ENCODE measurements around the gene HOXA10. TPM values are rescaled to one million over a fixed set of nuclear protein-coding genes. Genes with fewer than 3 reads are reported as not detected.

Gene HOXA10
- total RNA-seq, 1 donor from 2014 or later: 4.9 TPM

DNA sequence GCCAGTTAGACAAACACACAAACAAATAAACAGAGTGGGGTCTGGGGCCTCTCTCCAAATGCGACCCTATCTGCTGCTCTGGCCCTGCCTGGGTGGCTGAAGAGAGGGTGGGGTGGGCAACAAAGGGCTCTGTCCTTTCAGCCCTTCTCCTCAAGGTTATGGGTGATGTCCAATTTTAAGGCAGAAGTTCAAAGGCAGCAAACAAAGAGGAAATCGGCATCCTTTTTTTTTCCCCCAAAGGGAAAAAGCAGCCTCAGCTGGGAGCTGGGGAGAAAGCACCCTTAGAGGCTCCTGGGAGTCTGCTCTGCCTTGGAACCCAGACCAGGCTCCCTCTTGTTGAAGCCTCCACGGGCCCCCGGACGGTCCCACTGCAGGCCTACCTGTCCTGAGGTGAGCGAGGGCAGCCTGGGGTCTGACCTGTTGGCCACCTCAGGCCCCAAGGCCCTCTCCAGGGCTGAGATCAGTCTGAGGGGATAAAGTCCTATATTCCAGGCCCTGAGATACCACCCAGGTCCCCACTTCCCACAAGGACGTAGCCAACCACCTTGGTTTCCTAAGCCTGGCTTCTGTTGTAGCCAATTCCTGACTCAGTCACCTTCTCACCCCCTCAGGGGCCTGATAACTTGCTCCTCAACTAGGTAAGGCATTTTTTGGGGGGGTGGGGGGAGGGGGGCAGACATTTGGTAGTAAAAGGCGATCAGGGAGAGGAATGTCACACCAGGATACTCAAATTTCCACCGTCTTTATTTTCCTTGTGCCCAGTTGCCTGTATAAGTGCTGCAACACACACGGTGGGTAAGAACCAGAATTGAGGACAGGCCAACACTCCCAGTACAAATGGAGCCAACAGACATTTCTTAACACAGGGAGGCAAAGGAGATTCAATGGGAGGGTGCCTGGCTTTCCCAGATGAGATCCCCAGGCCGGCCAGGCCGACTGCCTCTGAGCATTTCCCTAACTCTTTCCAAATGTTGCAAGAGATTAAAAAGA is 6.6 kb upstream of the HOXA10 start:
- Mint-ChIP-seq H3K4me1 (ENCODE audit: unreplicated experiment) (peaks cover 11% of the 10 kb centered on the region), H3K4me3 (peak overlapping the region; percentile 52), H3K9me3 (no peaks in the 10 kb centered on the region), H3K27ac (no peak overlapping the region), H3K27me3 (peaks cover 99% of the 10 kb centered on the region), H3K36me3 (no peaks in the 10 kb centered on the region)
- DNase-seq (ENCODE audit: extremely low spot score, unreplicated experiment): no peak
- TF ChIP-seq, protein P1, sequence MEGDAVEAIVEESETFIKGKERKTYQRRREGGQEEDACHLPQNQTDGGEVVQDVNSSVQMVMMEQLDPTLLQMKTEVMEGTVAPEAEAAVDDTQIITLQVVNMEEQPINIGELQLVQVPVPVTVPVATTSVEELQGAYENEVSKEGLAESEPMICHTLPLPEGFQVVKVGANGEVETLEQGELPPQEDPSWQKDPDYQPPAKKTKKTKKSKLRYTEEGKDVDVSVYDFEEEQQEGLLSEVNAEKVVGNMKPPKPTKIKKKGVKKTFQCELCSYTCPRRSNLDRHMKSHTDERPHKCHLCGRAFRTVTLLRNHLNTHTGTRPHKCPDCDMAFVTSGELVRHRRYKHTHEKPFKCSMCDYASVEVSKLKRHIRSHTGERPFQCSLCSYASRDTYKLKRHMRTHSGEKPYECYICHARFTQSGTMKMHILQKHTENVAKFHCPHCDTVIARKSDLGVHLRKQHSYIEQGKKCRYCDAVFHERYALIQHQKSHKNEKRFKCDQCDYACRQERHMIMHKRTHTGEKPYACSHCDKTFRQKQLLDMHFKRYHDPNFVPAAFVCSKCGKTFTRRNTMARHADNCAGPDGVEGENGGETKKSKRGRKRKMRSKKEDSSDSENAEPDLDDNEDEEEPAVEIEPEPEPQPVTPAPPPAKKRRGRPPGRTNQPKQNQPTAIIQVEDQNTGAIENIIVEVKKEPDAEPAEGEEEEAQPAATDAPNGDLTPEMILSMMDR (conservative IDR thresholded peaks at IDR 0.05): no peak

DNA sequence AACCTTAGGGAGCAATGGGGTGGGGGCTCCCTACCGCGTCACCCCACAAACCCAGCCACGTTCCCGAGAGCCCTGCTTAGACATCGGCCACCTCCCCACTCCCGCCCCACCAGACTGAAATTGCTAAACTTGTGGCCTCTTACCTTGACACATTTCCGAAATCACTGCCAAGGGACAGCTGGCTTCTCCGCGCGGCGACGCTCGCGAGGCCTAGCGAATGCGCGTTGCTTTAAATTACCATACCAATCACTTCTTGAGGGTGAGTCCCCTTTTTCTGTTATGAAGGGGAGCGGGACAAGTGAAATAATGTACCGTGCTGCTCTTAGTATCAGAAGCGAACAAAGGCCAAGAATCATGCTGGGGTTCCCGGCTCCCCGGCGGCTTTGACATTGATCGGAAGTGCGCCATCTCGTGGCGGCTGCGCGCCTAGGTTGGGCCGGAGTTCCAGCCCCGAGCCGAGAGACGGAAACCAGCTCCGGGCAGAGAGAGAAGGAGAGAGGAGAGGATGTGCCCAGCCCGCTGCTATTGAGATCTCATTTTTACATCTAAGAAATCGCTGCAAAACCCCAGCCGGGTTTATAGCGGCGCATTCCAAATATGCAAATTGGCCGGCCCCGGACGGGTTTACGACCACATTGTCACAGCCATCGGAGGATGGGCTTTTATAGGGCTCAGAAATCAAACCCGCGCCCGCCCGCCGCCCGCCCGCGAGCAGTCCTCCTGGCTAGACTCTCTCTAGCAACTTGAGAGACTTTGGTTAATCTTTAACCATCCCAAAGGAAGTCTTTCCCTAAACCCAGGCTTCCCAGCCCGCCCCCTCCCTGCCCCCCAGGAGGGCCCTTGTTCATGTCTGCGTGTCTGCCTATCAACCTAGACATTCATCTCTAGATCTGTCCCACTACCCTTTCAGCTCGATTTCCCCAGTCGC is 5.6 kb upstream of the HOXA10 start:
- no peaks in the 10 kb centered on the region for H3K36me3 Mint-ChIP-seq
- no peaks in the 10 kb centered on the region for H3K9me3 Mint-ChIP-seq
- peaks cover 10% of the 10 kb centered on the region for H3K4me1 Mint-ChIP-seq (ENCODE audit: unreplicated experiment)
- no peak for DNase-seq (ENCODE audit: extremely low spot score, unreplicated experiment)
- peak overlapping the region; percentile 48 for H3K27ac Mint-ChIP-seq
- H3K4me3 Mint-ChIP-seq: peak overlapping the region; percentile 82
- TF ChIP-seq, protein P1 (conservative IDR thresholded peaks at IDR 0.05): peak; percentile 97
- peaks cover 99% of the 10 kb centered on the region for H3K27me3 Mint-ChIP-seq

DNA sequence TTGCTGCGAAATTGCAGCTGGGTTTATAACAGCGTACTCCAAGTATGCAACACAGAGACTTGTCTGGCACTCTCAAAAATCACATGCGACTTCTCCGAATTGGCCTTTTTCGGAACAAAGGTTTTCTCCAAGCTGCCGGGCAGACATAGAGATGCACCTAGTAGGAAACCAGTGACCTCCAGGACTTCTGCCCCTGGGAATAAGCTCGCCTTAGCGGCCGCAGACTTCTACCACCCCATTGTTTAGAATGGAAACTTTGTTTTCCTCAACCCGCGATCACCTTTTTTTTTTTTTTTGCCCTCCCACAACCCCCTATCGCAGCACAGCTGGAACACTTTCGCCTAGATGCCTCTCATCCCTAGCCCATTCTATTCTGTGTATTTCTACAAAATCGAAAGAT is 4.9 kb upstream of the HOXA10 start:
- no peaks in the 10 kb centered on the region for H3K36me3 Mint-ChIP-seq

DNA sequence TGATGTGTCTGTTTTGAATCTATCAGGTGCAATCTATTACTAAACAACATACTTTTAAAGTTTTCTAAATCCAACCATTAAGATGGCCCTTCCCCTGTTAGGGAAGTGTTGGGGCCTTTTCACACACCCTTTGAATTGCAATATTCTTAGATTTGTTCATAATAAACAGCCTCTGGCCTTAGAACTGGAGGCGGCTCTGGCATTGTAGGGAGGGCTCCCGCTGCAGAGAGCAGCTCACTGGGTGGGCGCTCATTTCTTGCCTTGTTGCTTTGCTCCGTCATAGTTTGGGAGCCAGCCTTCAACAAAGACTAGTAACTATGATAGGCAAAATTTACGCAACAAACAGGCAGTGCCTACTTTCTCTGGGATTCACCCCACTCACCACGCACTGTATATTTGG is 4.2 kb upstream of the HOXA10 start:
- Mint-ChIP-seq H3K27me3 (peaks cover 93% of the 10 kb centered on the region), H3K4me3 (no peak overlapping the region), H3K4me1 (ENCODE audit: unreplicated experiment) (peaks cover 10% of the 10 kb centered on the region), H3K27ac (no peak overlapping the region), H3K36me3 (no peaks in the 10 kb centered on the region), H3K9me3 (no peaks in the 10 kb centered on the region)
- DNase-seq (ENCODE audit: extremely low spot score, unreplicated experiment): no peak
- TF ChIP-seq, protein P1 (conservative IDR thresholded peaks at IDR 0.05): no peak

More for the DNA sequence above, 4.9 kb upstream of the HOXA10 start:
- H3K27me3 Mint-ChIP-seq: peaks cover 99% of the 10 kb centered on the region
- peak overlapping the region; percentile 48 for H3K27ac Mint-ChIP-seq
- H3K9me3 Mint-ChIP-seq: no peaks in the 10 kb centered on the region
- peaks cover 10% of the 10 kb centered on the region for H3K4me1 Mint-ChIP-seq (ENCODE audit: unreplicated experiment)
- H3K4me3 Mint-ChIP-seq: peak overlapping the region; percentile 82
- TF ChIP-seq, protein P1 (conservative IDR thresholded peaks at IDR 0.05): no peak
- no peak for DNase-seq (ENCODE audit: extremely low spot score, unreplicated experiment)

DNA sequence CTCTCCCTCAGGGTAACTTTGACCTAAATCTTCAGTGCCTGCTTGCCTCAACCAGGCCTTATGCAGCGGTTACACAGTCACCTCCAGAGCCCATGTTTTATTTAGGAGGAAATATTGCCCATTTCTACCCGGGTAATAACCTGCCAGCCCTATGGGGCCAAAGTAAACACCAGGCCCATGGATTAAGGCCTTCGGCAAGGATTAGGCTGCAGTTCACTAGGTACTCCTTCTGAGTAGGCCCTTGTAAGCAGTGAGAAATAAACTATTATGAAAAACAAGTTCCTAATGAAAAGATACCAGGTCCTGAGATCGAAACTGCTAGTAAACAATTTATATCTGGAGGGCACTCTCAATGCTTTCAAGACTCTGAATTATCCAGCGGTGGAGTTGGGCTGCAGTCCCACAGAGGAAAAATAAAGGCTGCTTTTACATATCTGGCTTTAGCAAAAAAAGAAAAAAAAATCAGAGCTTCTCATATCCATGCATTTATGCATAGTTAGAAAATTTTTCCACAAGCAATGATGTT is 3.7 kb upstream of the HOXA10 start:
- Mint-ChIP-seq H3K4me3 (peak overlapping the region; percentile 17), H3K9me3 (no peaks in the 10 kb centered on the region), H3K27ac (peak overlapping the region; percentile 15), H3K27me3 (peaks cover 91% of the 10 kb centered on the region), H3K36me3 (no peaks in the 10 kb centered on the region), H3K4me1 (ENCODE audit: unreplicated experiment) (peaks cover 8% of the 10 kb centered on the region)
- no peak for DNase-seq (ENCODE audit: extremely low spot score, unreplicated experiment)
- TF ChIP-seq, protein P1 (conservative IDR thresholded peaks at IDR 0.05): no peak

Measured in type B pancreatic cell (in vitro differentiated cells).